Measurements from ENCODE around the gene CCDC38. TPM values are rescaled to one million over a fixed set of nuclear protein-coding genes. Genes with fewer than 3 reads are reported as not detected.

CCDC38 gene
- total RNA-seq, 1 experiment from 2014 or later = 0.26 TPM

DNA sequence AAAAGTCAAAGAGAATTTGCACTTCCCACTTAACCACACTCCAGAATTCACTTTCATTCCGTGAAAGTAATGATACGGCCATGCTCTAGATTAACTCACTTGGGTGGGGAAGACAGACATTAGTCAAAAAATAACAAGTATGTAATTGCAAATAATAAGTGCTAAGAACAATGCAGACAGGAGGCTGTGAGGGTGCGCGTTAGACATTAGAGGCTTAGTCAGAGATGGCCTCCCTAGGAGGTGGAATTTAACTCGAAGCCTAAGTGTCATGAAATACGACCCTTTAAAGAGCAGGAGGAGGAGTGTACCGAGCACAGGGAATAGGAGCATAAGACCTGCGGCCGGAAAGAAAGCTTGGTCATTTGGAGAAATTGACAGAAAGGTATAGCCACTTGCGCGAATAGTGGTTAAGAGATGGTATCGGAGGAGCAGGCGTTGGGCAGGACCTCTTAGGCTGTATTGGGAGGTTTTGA is 83.0 kb downstream of the CCDC38 start:
- Histone ChIP-seq H3K27me3 (replicated peaks; ENCODE audit: insufficient read depth, low read depth, low read length, poor library complexity) (no peaks in the 10 kb centered on the region), H3K4me3 (ENCODE audit: low read depth, low read length, poor library complexity, severe bottlenecking) (peak overlapping the region; percentile 80), H3K27ac (ENCODE audit: low read depth, low read length, poor library complexity, severe bottlenecking) (peak overlapping the region; percentile 87), H3K4me1 (ENCODE audit: insufficient read depth, low read length, poor library complexity, severe bottlenecking) (peaks cover 7% of the 10 kb centered on the region), H3K36me3 (ENCODE audit: insufficient read depth, low read length, poor library complexity, severe bottlenecking) (peaks cover 40% of the 10 kb centered on the region), H3K9me3 (ENCODE audit: low read depth, low read length, poor library complexity, severe bottlenecking) (peaks cover 8% of the 10 kb centered on the region)
- intact Hi-C loops (cut with micrococcal nuclease; ENCODE audit: unreplicated experiment) = no loop called here
- peak; percentile 33 for DNase-seq (ENCODE audit: low spot score)
- no peak for TF ChIP-seq EZH2 (IDR thresholded peaks at IDR 0.05; ENCODE audit: borderline replicate concordance, low read depth, low read length, poor library complexity, severe bottlenecking)
- TF ChIP-seq, protein P1, sequence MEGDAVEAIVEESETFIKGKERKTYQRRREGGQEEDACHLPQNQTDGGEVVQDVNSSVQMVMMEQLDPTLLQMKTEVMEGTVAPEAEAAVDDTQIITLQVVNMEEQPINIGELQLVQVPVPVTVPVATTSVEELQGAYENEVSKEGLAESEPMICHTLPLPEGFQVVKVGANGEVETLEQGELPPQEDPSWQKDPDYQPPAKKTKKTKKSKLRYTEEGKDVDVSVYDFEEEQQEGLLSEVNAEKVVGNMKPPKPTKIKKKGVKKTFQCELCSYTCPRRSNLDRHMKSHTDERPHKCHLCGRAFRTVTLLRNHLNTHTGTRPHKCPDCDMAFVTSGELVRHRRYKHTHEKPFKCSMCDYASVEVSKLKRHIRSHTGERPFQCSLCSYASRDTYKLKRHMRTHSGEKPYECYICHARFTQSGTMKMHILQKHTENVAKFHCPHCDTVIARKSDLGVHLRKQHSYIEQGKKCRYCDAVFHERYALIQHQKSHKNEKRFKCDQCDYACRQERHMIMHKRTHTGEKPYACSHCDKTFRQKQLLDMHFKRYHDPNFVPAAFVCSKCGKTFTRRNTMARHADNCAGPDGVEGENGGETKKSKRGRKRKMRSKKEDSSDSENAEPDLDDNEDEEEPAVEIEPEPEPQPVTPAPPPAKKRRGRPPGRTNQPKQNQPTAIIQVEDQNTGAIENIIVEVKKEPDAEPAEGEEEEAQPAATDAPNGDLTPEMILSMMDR (conservative IDR thresholded peaks at IDR 0.05; ENCODE audit: low read depth, low read length) = no peak
- ChIA-PET POLR2A (ENCODE audit: low non-redundant PET) (no interaction called here), CTCF (no interaction called here)
- TSS peak; percentile 35 for BruUV-seq (replicated peaks)

DNA sequence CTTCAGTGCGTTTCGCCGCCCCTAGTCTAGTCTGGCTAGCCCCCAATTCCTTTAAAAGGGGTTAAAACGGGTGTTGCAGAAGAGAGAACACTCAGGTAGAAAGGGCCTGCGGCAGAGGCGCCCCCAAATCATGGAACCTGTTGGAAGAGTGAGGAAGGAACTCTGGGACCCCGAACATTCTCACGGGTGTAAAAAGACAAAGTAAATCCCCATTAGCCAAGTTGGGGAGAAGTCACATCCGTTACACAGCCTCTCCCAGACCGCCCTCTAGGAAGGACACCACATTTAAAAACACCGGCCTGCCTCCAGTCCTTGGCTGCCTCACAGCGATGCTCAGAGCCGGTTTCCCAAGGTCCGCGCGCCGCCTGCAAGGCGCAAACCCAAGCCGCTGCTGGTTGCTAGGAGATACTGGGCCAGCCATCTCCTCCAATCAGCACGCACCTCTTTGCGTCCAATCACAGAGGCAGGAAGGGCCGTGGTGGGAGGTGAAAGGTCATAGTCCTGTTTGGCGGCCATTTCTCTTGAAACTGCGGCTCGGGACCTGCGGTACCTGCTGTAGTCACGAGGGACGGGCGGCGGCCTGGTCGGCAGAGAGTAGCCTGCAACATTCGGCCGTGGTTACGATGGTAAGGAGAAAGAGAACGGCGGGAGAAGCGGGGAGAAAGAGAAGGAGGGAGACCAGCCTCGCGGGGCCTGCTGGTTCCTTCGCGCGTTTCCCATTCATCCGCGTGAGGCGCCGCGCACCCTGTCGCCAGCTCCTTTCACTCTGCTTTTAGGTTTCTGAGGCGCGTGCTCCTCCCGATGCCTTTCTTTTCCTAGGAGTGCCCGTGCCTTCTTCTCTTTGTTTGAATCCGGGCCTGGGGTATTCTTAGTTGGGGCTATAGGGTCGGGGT is 83.7 kb downstream of the CCDC38 start, which contains the start of gene SNRPF:
SNRPF (plus strand) TSS at position 502 of the 893 bp plus-strand sequence; CDS start at position 624, 122 bp downstream.
- BruUV-seq (replicated peaks) = no TSS peak
- Histone ChIP-seq H3K27ac (ENCODE audit: low read depth, low read length, poor library complexity, severe bottlenecking) (peak within 1 kb of the TSS; percentile 87), H3K36me3 (ENCODE audit: insufficient read depth, low read length, poor library complexity, severe bottlenecking) (peaks cover 33% of the 10 kb centered on the region), H3K4me1 (ENCODE audit: insufficient read depth, low read length, poor library complexity, severe bottlenecking) (peaks cover 7% of the 10 kb centered on the region), H3K9me3 (ENCODE audit: low read depth, low read length, poor library complexity, severe bottlenecking) (peaks cover 8% of the 10 kb centered on the region), H3K27me3 (replicated peaks; ENCODE audit: insufficient read depth, low read depth, low read length, poor library complexity) (no peaks in the 10 kb centered on the region), H3K4me3 (ENCODE audit: low read depth, low read length, poor library complexity, severe bottlenecking) (peak within 1 kb of the TSS; percentile 80)
- peak; percentile 98 for DNase-seq (ENCODE audit: low spot score)
- POLR2A ChIA-PET (ENCODE audit: low non-redundant PET) = no interaction called here
- CTCF ChIA-PET = no interaction called here
- intact Hi-C loops (cut with micrococcal nuclease; ENCODE audit: unreplicated experiment) = no loop called here
- TF ChIP-seq, protein P1 (conservative IDR thresholded peaks at IDR 0.05; ENCODE audit: low read depth, low read length) = no peak; the same call in 1 of the 2 replicates
- no peak for TF ChIP-seq EZH2 (IDR thresholded peaks at IDR 0.05; ENCODE audit: borderline replicate concordance, low read depth, low read length, poor library complexity, severe bottlenecking)

- TSS peak; percentile 62 for BruUV-seq (replicated peaks)
- ChIA-PET POLR2A (ENCODE audit: low non-redundant PET) (no interaction called here), CTCF (no interaction called here)
- Histone ChIP-seq H3K36me3 (ENCODE audit: insufficient read depth, low read length, poor library complexity, severe bottlenecking) (peaks cover 24% of the 10 kb centered on the region), H3K27ac (ENCODE audit: low read depth, low read length, poor library complexity, severe bottlenecking) (no peak overlapping the region), H3K9me3 (ENCODE audit: low read depth, low read length, poor library complexity, severe bottlenecking) (peaks cover 8% of the 10 kb centered on the region), H3K4me1 (ENCODE audit: insufficient read depth, low read length, poor library complexity, severe bottlenecking) (peaks cover 7% of the 10 kb centered on the region), H3K27me3 (replicated peaks; ENCODE audit: insufficient read depth, low read depth, low read length, poor library complexity) (no peaks in the 10 kb centered on the region), H3K4me3 (ENCODE audit: low read depth, low read length, poor library complexity, severe bottlenecking) (peak overlapping the region; percentile 80)
- DNase-seq (ENCODE audit: low spot score) = no peak
- intact Hi-C loops (cut with micrococcal nuclease; ENCODE audit: unreplicated experiment) = no loop called here
- TF ChIP-seq, protein P1 (conservative IDR thresholded peaks at IDR 0.05; ENCODE audit: low read depth, low read length) = no peak
- TF ChIP-seq EZH2 (IDR thresholded peaks at IDR 0.05; ENCODE audit: borderline replicate concordance, low read depth, low read length, poor library complexity, severe bottlenecking) = no peak
Measured at GRCh38 chr12:95857799-95858198, 84.6 kb downstream of the CCDC38 start.
